GM19452 (cell line): ENCODE results near the gene GFRA4.

ENCODE experiments used
- ATAC-seq: cut with Tn5 transposase; IDR thresholded peaks from one replicate; pipeline ENCODE4 v1.9.1; 2021; ENCODE audit not compliant: unreplicated experiment

The GFRA4 gene

DNA sequence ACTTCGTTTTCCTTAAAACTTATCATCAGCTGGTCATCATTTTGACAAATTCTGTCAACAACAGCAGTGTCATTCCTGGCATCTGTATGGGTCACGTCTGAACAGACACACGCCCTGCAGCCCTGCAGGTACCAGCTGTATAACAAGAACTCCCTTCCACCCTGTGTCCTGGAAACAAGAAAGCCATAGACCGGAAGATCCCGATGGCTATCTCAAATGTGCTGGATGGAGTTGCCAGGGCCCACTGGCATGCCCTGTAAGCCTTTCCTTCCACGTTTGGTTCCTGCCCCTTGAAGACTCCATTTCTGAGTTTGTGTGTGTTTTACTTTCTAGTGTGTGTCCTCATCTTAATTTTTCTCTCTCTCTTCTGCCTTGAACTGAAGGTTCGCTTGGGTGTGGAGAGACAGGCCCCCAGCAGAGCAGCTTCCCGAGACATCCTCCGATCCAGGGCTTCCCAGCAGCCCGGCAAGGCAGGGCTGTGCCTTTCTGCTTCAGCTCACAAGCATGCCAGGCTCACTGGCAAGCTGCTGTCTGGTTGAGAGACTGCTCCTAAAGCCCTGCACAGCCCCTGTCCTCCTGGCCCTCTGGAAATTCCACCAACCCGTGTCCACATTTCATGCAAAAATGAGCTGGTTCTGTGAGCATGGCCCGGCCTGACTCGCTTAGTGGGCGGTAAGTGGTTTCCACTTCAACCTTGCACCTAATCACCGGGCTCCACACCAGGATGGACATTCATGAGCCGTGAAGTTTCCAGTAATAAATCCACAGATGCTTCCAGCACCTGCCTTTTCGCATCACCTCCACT, 8.7 kb downstream of the GFRA4 start:
- ATAC-seq: no peak

DNA sequence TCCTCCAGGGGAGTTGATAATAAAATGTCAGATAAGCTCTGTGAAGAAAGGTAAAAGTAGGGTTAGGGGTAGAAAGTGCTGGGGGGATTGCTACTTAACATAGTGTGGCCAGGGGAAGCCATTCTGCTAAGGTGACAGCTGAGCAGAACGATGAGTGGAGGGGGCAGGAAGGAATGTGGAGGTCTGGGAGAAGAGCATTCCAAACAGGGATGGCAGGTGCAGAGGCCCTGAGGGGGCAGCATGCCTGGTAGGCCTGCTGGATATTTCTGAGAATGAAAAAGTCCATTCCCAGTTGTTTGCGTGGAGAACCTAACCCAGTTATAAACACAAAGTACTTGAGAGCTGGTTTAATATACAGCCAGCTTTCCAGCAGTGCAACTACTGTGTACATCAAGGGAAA, 9.3 kb downstream of the GFRA4 start:
- no peak for ATAC-seq

- no peak for ATAC-seq
Measured at GRCh38 chr20:3652676-3653596, 10.3 kb downstream of the GFRA4 start.

DNA sequence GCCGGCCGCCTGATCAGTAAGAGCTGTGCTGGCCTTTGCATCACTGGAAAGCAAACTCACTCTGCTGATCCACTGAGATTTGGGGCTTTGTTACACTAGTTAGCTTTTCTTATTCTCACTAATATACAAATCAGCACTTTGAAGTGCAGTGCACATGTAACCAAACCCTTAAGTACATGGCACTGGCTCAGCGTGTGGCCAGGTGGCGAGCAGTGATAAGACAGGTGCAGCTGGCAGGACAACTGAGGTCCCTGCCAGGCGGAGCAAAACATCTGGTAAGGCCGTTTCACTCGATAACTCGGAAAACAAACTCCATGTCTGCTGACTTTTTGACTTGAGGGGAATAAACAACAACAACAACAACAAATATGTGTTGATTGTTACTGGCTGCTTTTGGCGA, 11.0 kb downstream of the GFRA4 start:
- no peak for ATAC-seq

DNA sequence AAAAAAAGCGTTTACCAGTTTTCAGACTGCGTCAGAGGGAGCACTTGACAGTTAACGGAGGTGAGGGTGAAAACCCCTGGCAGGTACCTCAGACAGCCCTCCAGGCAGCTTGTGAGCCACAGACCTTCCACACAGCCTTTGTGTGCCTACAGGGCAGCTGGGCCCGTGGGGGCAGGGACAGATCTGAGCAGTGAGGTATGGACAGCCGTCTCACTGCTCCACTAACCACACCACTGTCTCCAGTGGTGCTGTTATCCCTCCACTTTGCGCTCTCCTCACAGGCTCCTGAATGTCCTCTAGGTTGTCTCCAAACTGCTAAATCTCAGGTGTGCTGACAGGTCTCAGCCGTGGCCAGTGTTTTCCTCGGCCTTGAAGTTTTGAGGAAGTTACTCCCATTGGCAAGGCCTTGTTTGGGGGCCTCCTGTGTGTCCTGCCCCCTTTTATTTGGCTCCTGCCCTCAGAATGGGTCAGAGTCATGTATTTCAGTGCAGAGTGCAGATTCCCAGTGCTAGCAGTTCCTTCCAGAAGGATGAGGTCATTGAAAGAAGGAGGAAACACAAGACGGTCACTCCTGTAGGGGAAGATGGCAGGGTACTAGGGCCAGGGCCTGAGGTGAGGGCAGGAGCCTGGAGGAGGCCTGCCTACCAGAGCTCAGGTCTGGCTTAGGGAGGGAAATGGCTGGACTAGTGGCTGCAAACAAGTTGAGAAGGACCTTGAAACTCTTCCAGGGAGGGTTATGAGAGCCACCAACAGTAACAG, 11.8 kb downstream of the GFRA4 start:
- ATAC-seq: no peak

GRCh38 chr20:3648951-3649350, 14.2 kb downstream of the GFRA4 start:
- ATAC-seq: no peak

GRCh38 chr20:3647473-3647872, 15.7 kb downstream of the GFRA4 start:
- ATAC-seq: no peak

DNA sequence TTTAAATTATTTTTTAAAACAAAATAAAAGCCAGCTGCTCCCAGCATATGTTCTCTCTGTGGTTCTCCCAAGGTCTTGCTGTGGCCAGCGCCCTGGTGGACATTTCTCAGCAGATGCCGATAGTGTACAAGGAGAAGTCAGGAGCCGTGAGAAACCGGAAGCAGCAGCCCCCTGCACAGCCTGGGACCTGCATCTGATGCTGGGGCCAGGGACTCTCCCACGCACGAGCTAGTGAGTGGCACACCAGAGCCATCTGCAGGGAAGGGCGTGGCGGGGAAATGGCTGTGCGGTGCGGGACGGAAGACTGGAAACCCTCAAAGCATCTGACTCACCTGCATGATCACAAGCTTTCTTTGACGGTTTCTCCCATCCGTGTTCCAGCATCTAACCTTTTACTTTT, 16.5 kb downstream of the GFRA4 start:
- no peak for ATAC-seq

DNA sequence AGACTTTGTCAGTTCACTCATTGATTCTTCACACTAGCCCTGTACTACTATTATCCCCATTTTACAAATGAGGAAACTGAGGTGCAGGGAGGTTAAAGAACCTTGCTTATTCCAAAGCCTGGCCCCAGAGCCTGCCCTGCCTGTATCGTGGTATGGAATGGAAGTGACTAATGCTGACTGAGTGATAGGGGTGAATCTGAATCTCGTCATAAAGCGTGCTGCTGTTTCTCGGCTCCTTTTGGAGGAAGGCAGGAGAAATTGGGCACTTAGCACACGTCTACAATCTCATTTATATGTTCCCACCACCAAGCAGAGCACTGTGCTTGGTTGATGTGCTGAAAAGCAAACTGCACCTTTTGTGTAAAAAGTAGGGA, 17.1 kb downstream of the GFRA4 start:
- ATAC-seq: no peak

- no peak for ATAC-seq
Measured at GRCh38 chr20:3645309-3646066, 17.7 kb downstream of the GFRA4 start.

DNA sequence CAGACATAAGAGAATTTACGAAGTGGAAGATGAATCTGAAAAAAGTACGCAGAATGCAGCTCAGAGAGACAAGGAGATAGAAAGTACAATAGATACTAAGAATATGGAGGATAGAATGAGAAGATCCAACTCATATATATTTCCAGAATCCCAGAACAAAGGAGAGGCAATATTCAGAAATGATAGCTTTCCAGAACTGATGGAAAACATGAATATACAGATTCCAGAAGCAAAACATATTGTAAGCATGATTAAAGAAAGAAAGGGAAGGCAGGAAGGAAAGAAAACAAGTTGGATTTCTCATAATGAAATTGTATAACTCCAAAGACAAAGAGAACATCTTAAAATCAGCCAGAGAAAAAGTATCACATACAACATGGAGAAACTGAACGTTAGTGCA, 22.9 kb downstream of the GFRA4 start:
- ATAC-seq: no peak

DNA sequence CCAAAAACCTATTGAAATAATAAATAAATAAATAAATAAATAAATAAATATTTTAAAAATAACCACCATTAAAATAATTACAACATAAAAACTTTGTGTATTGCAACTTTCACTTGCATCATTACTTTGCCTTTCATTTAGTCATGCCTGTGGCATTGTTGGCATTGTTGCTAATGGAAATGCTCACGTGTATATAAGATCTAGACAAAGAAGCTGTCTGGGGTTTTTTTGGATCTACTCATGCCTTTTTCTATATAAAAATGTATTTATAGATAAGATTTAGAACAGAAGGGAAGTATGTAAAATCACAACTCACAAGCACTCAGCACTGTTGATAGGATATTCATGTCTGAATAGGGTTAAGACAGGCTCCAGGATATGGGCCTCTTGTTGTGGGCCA, 27.9 kb downstream of the GFRA4 start:
- ATAC-seq: no peak

- no peak for ATAC-seq
Measured at GRCh38 chr20:3633913-3634478, 29.2 kb downstream of the GFRA4 start.

DNA sequence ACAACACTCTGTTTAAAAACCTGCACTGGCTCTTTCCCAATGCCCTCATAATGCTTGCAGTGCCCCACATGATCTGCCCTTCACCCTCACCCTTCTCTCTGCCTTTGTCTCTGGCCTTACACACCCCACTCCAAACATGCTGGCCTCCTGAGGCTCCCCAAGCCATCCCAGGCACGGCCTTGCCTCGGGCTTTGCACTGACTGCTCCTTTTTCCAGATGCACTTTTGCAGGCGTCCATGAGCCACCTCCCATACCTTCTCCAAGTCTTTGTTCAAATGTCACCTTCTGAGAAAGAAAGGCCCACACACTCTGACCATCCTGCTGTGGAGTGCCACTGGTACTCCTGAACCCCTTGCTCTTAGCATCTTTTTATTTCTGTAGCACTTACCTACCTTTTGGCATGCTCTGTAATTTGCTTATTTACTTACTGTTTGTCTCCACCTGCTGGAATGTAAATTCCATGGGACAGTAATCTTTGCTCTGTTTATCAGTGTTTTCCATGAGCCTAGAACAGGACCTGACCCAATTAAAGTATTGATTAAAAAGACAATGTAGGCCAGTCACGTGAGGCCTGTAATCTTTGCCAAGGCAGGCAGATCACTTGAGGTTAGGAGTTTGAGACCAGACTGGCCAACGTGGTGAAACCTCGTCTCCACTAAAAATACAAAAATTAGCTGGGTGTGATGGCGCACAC, 30.7 kb downstream of the GFRA4 start:
- ATAC-seq: no peak

- no peak for ATAC-seq
Measured at GRCh38 chr20:3631534-3631933, 31.7 kb downstream of the GFRA4 start.

- ATAC-seq: no peak
Measured at GRCh38 chr20:3630429-3630828, 32.8 kb downstream of the GFRA4 start.

DNA sequence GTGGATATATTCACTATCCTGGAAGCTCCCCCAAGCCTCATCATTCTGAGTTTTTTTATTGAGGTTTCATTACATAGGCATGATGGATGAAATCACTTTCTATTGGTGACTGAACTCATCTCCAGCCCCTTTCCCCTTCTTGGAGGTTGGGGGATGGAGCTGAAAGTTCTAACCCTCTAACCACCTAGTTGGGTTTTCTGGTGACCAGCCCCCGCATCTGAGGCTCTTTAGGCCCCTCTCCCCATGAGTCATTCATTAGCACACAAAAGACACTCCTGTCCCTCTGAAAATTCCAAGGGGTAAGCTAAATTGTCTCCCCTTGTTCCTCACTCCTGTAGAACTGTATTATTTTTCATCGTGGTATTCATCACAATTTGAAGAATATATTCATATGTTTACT, 33.3 kb downstream of the GFRA4 start:
- no peak for ATAC-seq

DNA sequence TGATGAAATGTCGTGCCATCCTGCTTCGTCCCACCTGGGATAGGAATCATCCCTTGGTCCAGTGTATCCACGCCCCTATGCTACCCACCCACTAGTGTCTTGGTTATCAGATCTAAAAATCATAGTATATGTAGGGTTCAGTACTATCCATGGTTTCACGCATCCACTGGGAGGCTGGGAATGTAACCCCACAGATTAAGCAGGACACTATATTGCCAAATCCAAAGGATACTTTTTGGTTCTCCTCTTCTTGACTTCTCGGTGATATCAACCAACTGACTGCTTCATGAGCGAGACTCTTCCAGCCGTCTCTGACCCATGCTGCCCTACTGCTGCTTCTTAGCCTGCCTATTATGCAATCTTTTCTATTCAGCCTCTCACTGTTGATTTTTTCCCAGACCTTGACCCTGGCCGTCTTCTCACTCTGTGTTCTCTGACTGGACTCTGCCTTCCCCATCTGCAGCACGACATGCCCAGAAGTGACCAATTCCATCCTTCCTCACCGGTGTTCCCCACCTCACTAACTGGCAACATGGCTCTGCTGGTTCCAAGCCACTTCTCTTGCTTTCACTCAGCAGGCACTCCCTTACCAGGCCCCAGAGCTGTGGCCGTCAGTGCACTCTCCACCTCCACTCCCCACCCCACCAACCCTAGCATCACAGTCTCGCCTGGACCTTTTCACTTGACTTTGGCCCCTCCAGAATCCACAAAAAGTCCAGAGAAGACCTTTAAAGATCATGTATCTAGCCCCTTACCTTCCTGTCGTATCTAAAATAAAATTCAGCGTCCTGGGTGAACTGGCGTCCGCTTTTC, 34.5 kb downstream of the GFRA4 start:
- ATAC-seq: no peak

DNA sequence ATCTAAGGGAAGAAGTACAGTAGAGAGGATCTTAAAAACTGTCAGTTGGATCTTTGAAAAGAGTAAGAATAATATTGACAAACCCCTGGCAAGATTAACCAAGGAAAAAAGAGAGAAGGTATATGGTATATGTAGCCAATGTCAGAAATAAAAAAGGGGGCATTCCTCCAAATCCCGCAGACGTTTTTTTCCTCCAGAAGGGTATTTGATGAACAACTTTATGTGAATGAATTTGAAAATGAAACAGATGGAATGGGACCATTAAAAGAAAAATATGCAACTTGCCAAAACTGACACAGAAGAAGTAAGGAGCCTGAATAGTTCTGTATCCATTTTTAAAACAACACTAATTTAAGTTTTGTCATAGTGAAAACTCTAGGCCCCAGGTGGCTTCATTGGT, 35.7 kb downstream of the GFRA4 start:
- ATAC-seq: no peak
